GM19240 (cell line): ENCODE measurements around the gene TP63.

Experiments used
- DNase-seq: peaks from one replicate; pipeline ENCODE4 v3.0.0; 2011; ENCODE audit warnings: low spot score; ENCODE audit not compliant: insufficient read length

The TP63 gene

DNA sequence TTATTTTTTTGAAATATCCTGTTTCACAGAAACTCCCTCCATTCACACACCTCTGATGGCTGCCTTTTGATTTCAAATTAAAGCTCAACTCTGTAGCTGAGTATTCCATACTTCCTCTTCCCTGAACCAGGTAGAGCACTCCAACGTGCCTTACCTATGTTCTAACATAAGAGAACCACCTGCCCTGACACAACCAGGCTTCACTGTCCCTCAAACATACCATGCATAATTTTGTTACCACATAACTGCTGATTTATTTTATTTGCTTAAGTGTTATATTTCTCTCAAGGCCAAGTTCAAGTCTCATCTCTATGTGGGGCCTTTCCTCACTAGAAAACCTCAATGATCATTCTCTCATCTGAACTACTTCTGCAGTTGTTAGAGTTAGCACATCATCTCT lies 279.8 kb downstream of the TP63 start:
- DNase-seq = no peak

DNA sequence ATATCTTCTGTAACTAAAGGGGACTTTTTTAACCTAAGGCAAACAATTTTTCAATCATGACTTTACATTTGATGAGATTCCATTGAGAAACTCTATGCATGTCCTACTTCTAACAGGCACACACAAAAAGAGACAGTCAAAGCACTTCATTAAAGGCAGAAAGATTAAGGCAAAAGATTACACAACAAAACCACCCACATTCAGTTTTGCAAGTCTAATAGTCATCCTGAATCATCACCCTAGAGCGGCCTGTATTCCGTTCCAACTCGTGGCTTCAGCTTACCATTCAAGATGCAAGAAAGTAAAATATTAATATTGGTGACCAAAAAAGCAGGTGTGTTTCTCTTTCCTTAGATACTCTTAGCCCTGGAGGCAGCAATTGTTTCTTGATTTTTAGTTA lies 283.6 kb downstream of the TP63 start:
- no peak for DNase-seq

DNA sequence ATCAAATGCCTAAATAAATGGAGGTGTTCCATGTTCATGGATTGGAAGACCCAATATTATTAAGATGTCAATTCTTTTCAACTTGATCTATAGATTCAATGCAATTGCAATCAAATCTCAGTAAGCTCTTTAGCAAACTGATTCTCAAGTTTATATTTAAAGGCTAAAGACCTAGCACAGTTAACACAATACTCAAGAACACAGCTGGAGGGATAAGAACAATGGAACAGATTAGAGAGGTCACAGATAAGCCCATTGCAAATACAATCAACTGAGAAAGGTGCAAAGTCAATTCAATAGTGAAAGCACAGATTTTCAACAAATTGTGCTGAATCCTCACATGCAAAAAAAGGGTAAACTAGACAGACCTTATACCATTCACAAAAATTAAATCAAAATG lies 290.6 kb downstream of the TP63 start:
- DNase-seq = no peak

DNA sequence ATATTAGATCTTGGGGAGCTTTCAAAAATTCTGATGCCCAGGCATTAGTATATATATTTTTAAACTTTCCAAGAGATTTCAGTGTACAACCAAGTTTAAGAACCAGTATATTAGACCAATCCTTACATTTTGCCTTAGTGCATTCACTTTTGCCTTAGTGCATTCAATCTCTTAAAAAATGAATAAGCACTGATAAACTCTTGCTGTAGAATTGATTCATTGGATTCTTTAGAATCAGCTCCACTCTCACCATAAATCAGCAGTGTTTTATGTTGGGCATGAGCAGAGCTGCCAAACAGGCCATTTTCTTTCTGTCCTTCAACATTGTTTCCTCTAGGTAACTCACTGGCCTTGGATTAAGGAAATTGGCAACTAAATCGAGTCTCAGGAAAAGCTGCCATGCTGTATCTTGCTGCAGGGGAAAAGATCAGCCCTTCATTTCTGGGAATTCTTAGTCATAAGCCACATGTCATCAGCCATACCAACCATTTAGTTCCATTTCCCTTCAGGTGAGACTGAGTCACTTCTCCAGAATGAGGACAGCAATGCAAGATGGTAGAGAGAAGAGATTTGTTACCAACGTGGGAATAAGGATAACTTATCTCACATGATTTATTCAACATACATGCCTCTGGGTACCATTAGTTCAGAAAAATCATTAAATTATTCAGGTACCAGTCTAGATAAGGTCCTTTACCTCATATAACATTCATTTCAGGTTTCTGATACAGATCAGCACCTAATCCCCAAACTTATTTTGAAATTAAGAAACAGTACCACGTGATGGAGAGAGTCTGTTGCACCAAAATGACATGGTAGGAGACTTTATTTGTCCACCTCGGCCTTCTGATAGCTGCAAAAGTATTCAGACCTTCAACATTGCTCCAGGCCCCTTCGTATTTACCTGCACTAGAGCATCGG lies 297.0 kb downstream of the TP63 start:
- no peak for DNase-seq

DNA sequence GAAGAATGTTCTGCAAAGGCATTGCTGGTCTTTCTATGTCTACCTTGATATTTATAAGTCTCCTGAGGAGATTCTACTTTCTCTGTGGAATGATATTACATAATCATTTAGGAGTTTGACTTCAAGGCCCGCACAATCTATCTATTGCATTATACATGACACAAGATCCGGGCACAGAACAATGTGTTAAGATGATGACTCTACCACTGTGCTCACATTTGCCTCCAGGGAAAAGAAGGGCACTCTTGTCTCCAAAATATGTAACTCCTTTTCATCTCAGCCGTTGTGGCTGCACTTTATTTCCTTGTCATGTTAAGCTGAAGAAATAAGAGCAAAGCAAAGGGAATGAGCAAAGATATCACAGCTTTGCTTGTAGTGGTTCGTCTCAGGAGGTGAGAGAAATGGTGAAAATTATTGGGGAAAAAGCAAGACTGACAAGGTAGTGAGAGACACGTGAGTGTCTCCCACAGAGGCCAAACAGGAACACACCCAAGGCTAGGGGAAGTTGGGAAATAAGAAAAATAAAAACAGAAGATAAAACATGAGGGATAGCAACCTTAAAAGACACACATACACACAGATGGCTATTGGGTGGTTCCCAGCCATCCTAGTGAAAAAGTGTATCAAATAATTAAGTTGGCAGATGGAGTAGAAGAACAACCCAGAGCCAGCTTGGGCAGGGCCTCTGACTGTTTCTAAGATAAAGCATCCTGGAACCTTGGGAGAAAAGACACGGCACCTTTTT lies 305.2 kb downstream of the TP63 start:
- no peak for DNase-seq

DNA sequence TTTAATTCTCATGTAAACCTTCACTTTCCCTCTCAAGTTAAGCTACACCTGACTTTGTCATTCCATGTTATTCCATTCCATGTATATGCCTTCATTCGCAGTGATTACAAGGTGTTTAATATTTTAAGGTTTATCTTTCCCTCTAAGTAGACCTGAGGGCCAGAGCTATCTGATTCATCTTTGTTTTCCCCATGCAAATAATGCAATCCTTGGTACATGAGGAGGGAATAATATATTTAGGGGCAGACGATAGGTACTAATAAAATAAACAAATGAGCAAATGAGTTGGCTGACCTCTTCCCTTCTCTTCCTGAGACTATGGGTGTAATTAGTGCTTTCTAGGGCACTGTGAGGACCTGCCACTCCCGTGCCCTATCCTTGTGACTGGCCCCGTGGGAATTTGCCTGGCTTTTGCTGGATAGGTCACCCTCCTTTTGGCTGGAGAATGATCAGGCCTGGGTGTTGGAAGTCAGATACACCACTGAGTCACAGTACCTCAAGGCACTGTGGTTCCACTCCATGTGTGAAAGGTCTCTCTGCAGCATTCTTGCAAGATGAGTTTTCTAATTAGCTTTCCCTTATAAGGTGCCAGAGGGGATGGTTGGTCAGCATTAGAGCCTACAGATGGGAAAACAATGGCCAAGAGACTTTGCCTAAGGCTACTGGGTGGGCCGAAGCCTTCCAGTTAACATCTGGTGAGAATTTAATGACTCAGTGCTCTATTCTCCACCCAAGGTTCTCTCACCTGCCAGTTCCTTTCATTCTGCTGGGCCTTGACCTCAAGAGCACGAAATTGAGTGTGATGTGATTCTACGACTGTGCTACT lies 306.3 kb downstream of the TP63 start:
- no peak for DNase-seq

DNA sequence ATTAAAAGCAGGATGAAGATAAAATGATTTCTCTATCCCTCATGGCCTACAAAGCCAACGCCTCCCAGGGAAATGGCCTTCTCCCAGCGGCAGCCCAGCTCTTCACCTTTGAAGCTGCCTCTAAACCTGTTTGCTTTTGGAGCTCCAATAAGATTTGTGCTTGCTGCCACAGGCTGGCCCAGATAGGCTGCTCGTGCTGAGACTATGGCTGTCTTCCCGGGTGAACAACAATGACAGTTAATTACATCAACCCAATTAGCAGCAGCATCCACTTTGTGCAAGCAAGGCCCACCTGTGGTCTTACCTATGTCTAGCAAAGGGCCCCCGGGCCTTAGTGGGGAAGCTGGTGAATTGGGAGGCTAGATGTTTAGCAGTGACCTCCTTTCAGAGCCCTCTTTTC lies 309.9 kb downstream of the TP63 start:
- no peak for DNase-seq

DNA sequence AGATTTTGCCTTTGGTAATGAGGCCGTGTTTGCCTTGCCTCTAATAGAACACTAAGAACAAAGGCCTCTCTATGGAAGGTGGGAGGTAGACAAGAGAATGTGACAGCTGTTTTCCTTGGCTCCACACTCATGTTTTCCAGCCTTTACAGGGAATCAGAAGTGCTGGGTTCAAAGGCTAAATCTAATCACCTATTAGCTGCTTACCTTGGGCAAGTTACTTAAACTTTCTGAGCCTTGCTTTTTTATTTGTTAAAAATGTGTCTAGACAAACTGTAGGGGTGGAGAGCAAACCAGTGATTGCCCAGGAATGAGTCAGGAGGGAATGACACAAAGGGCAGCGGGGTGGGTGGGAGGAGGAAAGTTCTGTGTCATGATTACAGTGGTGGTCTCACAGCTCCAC lies 310.5 kb downstream of the TP63 start:
- DNase-seq = no peak

DNA sequence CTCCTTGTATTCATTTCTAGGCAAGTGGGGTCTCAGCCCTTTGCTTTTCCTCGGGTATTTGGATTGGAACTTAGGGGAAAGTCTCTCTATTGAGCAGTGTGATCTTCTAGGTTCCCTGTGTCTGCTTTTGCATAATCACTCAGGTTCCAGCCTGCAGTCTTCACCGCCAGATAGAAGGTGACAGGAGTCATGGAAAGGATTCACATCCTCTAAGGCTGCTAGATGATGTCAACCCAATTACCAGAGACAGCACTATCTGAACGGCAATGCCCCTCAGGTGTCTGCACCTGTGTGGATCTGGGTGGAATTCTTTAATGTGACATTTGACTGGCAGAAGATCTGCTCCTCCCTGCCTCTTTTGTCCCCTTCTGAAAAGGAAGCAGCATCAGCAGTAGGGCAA lies 311.8 kb downstream of the TP63 start:
- DNase-seq = no peak

DNA sequence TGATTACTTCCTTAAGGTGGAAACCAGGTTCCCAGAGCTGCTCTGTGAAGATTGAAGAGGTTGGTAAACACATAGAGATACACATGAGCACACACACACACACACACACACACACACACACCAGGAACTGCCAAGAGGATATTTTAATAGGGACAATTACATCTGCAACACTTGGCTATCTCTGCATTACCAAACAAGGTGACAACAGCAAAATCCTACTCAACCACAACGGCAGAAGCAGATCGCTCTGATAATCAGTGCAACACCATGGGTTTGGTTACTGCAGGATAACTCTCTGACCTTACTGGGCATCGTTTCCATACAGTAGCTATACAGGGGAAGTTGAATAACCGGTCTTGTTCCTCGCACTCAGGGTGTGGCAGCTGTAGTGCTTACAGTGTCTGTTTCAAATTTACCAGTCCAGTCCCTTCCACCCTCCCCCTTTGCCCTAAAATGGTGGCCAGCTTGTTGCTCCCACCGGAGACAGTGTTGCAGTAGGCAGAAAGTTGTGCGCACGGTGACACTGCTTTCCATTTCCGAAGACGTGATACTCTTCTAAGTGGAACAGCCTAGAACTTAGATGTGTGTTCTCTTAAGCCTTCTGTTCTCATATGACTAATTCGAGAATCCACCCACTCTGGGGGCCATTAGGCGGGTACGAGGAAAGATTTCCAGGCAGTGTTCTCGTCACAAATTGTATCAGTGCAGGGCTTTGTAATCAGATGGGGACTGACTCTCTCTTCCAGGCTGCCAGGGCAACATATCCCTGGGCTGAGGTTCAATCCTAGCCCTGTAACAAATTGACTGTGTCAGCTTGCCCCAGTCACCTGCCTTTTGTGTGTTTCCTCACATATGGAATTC lies 313.3 kb downstream of the TP63 start:
- no peak for DNase-seq

DNA sequence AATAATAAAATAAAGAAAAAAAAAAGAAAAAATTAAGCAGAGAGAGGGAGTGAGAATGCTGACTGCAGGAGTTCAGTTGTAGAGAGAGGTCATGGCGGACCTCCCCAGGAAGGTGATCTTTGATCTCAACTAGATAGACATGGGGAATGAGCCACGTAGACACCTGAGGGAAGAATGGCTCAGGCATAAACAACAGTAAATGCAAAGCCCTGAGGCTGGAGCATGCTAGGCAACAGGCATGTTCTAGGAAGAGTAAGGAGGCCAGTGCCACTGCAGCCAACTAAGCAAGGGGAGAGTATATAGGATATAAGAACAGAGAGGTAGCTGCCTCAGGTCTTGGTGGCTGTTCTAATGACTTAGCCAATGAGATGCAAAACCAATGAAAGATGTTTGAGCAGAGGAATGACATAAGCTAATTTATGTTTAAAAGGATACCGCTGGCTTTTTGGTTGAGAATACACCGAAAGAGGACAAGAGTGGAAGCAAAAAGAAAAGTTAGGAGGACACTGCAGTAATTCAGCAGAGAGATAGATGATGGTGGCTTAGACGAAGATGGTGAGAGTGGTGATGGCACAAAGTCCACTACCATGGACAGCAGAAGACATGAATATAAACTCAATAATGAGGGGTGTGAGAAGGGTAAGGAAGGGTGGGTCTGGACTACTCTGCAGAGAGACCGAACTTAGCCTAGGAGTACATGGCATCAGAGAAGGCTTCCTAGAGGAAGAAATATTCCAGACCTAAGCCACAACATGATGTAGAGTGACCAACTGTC lies 314.9 kb downstream of the TP63 start:
- no peak for DNase-seq
